ENCODE data around the gene HSD11B2. TPM values are rescaled to one million over a fixed set of nuclear protein-coding genes. Genes with fewer than 3 reads are reported as not detected.

HSD11B2 gene
- total RNA-seq, 3 donors from 2014 or later (not counting 1 experiment from before 2014, with no cell fraction given), result not detected

GRCh38 chr16:67393788-67394154 is 37.1 kb upstream of the HSD11B2 start:
- Histone ChIP-seq H3K4me3 (ENCODE audit: low read length) (peak overlapping the region; percentile 12), H3K27me3 (ENCODE audit: control insufficient read depth, insufficient read depth, low read length) (peaks cover 27% of the 10 kb centered on the region), H3K36me3 (ENCODE audit: control insufficient read depth, insufficient read depth, low read length) (no peaks in the 10 kb centered on the region), H3K27ac (ENCODE audit: low read length) (no peak overlapping the region), H3K4me1 (ENCODE audit: control insufficient read depth, insufficient read depth, low read length) (peaks cover 54% of the 10 kb centered on the region), H3K9me3 (ENCODE audit: control insufficient read depth, insufficient read depth, low read length) (no peaks in the 10 kb centered on the region)
- H3K27me3 Mint-ChIP-seq (ENCODE audit: low read depth in 2 of 2), result peaks cover 9 to 36% of the 10 kb centered on the region in 2 donors
- no peaks in the 10 kb centered on the region for H3K36me3 Mint-ChIP-seq
- no peaks in the 10 kb centered on the region for H3K9me3 Mint-ChIP-seq
- 11% methylated on average over 20 of the region's 20 CpGs for WGBS (ENCODE audit: insufficient coverage)
- peak overlapping the region; percentile 90 for H3K4me3 Mint-ChIP-seq
- TF ChIP-seq CTCF (IDR thresholded peaks at IDR 0.05), result no peak
- peak overlapping the region in 1 of 2 donors; percentile 60 for H3K27ac Mint-ChIP-seq
- intact Hi-C loops (cut with micrococcal nuclease), result no loop called here
- ATAC-seq (no peak), DNase-seq (no peak)
- peaks cover 5 to 24% of the 10 kb centered on the region in 2 donors for H3K4me1 Mint-ChIP-seq

GRCh38 chr16:67394155-67395104 is 36.5 kb upstream of the HSD11B2 start:
- peaks cover 27% of the 10 kb centered on the region for H3K27me3 ChIP-seq (ENCODE audit: control insufficient read depth, insufficient read depth, low read length)
- peaks cover 56% of the 10 kb centered on the region for H3K4me1 ChIP-seq (ENCODE audit: control insufficient read depth, insufficient read depth, low read length)

GRCh38 chr16:67395105-67395457 is 35.8 kb upstream of the HSD11B2 start:
- no peak for TF ChIP-seq CTCF (IDR thresholded peaks at IDR 0.05)
- no peak overlapping the region for H3K4me3 Mint-ChIP-seq
- intact Hi-C loops (cut with micrococcal nuclease), result no loop called here

More at GRCh38 chr16:67394155-67395104, 36.5 kb upstream of the HSD11B2 start:
- 7% methylated on average over 88 of the region's 88 CpGs for WGBS (ENCODE audit: insufficient coverage)
- H3K36me3 Mint-ChIP-seq, result no peaks in the 10 kb centered on the region
- H3K27ac Mint-ChIP-seq, result peak overlapping the region in 1 of 2 donors; percentile 60
- H3K9me3 Mint-ChIP-seq, result no peaks in the 10 kb centered on the region
- ATAC-seq (peak in 2 of 3 donors; percentile 17), DNase-seq (no peak)
- H3K4me3 ChIP-seq (ENCODE audit: low read length), result peak overlapping the region; percentile 12
- H3K36me3 ChIP-seq (ENCODE audit: control insufficient read depth, insufficient read depth, low read length), result no peaks in the 10 kb centered on the region
- H3K4me1 Mint-ChIP-seq, result peaks cover 5 to 25% of the 10 kb centered on the region in 2 donors
- H3K9me3 ChIP-seq (ENCODE audit: control insufficient read depth, insufficient read depth, low read length), result no peaks in the 10 kb centered on the region
- H3K27ac ChIP-seq (ENCODE audit: low read length), result no peak overlapping the region
- peaks cover 9 to 36% of the 10 kb centered on the region in 2 donors for H3K27me3 Mint-ChIP-seq (ENCODE audit: low read depth in 2 of 2)
- TF ChIP-seq CTCF (IDR thresholded peaks at IDR 0.05), result no peak
- intact Hi-C loops (cut with micrococcal nuclease), result no loop called here
- H3K4me3 Mint-ChIP-seq, result peak overlapping the region; percentile 90

More at GRCh38 chr16:67395105-67395457, 35.8 kb upstream of the HSD11B2 start:
- Histone ChIP-seq H3K9me3 (ENCODE audit: control insufficient read depth, insufficient read depth, low read length) (no peaks in the 10 kb centered on the region), H3K36me3 (ENCODE audit: control insufficient read depth, insufficient read depth, low read length) (no peaks in the 10 kb centered on the region), H3K4me1 (ENCODE audit: control insufficient read depth, insufficient read depth, low read length) (peaks cover 52% of the 10 kb centered on the region), H3K27ac (ENCODE audit: low read length) (no peak overlapping the region), H3K4me3 (ENCODE audit: low read length) (no peak overlapping the region), H3K27me3 (ENCODE audit: control insufficient read depth, insufficient read depth, low read length) (peaks cover 27% of the 10 kb centered on the region)
- Mint-ChIP-seq H3K9me3 (no peaks in the 10 kb centered on the region), H3K36me3 (no peaks in the 10 kb centered on the region), H3K4me1 (peaks cover 5 to 28% of the 10 kb centered on the region in 2 donors), H3K27ac (no peak overlapping the region), H3K27me3 (ENCODE audit: low read depth in 2 of 2) (peaks cover 9 to 36% of the 10 kb centered on the region in 2 donors)
- ATAC-seq, result no peak
- WGBS (ENCODE audit: insufficient coverage), result 38% methylated on average over 7 of the region's 10 CpGs
- no peak for DNase-seq

All from natural killer cell (primary cell).